Stimulated activated CD4-positive, alpha-beta T cell treated with anti-CD3 and anti-CD28 coated beads, TNF-alpha, amount 100 ng/mL, for 4 hours (primary cell): ENCODE measurements around the gene SLC9C2.
"Not testable (repeated sequence)": the region's sequence is repeated elsewhere in the genome, so short reads cannot be mapped to it uniquely, and the experiment has no call there.

ENCODE experiments used
- DNase-seq, 3 experiments: peaks; one replicate each; pipeline ENCODE4 v3.0.0-alpha.2; 2020; ENCODE audit warnings: low read depth in 3 of 3

SLC9C2 gene

DNA sequence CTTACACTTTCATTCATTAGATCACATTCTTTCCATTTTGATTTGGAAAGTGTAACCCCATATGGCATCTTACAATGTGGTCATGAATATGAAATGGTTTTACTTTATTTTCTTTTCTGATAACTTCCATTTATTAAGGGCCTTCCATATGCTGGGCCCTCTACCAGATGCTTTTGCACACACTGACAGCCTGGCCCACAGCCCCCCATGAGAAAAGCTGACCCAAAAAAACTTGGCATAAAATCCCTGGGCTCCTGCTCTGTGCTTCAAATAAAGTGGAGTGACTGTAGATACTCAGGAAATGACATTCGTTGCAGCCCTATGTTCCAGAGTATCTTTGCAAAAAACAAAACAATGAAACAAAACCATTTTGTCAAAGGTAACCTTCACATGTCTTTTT is 76.9 kb downstream of the SLC9C2 start:
- no peak for DNase-seq

DNA sequence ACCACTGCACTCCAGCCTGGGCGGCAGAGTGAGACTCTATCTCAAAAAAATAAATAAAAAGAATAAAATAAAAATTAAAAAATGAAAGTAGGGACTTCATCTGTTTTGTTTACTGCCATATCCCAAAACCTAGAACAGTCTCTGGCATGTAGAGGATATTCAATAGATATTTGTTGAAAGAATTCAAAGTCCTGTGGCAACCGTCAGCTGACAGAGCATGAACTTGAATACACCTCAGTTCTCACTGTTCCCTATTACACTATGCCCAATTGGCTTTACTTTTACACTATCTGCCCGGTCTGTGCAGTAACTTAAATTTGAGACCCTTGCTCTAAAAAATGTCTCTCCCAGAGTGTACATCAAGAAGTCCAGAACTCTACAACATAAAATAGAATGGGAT is 79.5 kb downstream of the SLC9C2 start:
- DNase-seq: no peak

DNA sequence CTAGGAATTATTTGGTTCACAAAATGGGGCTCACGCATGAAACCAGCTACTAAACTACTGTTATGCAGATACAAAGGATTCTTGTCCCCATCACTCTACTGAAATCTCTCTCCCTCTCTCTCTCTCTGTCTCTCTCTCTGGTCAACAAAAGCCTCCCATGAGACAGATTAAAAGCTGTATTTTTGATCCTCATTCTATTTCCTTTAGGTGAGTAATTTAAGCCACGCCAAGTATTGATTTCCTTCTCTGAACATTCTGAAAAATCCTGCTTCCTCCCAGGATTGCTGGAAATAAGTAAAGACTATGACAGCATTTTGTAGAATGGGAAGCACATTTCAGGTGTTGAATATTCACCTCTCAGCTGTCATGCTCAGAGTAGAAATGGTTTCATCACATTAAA is 82.1 kb downstream of the SLC9C2 start:
- DNase-seq: no peak

DNA sequence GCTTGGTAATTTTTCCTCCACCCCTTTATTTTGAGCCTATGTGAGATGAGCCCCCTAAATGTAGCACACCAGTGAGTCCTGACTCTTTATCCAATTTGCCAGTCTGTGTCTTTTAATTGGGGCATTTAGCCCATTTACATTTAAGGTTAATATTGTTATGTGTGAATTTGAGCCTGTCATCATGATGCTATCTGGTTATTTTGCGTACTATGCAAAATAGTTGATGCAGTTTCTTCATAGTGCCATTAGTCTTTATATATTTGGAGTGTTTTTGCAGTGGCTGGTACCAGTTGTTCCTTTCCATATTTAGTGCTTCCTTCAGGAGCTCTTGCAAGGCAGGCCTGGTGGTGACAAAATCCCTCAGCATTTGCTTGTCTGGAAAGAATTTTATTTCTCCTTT is 88.4 kb downstream of the SLC9C2 start:
- not testable (repeated sequence) for DNase-seq

DNA sequence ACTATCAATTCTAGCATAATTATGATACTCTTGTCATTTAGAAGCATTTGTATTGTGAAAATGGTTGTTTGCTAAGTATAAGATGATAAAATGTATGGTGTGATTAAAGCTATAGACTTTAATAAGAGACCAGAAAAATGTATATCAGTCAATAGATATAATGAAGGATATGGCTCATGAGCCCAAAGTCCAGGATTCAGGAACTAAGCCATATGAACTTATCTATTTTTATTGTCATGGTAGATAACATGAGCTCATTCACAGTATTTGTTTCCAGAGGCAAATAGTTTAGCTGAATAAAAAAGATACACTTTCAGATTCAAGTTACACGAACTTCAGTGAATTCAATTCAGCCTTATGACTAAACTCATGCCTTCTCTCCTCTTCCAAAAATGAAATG is 93.1 kb downstream of the SLC9C2 start:
- DNase-seq: no peak

- no peak for DNase-seq
Measured at GRCh38 chr1:173508541-173508940, 94.3 kb downstream of the SLC9C2 start.

GRCh38 chr1:173507847-173508209 is 95.0 kb downstream of the SLC9C2 start:
- DNase-seq: no peak

GRCh38 chr1:173507205-173507846 is 95.5 kb downstream of the SLC9C2 start:
- no peak for DNase-seq

GRCh38 chr1:173506437-173506836 is 96.4 kb downstream of the SLC9C2 start:
- no peak for DNase-seq

DNA sequence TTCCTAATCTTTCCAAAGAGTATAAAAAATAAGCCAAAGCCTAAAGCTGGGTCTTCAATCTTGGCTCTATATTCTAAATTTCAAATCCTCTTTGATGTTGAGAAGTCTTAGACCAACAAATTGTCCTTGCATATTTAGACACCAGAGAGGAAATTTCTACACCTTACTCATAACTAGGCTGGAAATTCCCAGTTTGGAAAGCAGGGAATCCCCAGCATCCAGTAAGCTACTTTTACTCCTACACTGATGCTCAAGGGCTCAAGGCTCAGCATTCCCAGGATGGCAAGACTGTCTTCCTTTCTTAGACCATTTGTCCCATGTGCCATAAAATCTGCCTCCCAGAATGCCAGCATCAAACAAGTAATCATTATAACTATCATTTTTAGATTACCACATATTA is 97.5 kb downstream of the SLC9C2 start:
- no peak for DNase-seq

GRCh38 chr1:173504268-173504667 is 98.6 kb downstream of the SLC9C2 start:
- no peak for DNase-seq

GRCh38 chr1:173503391-173503790 is 99.5 kb downstream of the SLC9C2 start:
- DNase-seq: no peak

GRCh38 chr1:173502104-173502503 is 100.8 kb downstream of the SLC9C2 start:
- no peak for DNase-seq

DNA sequence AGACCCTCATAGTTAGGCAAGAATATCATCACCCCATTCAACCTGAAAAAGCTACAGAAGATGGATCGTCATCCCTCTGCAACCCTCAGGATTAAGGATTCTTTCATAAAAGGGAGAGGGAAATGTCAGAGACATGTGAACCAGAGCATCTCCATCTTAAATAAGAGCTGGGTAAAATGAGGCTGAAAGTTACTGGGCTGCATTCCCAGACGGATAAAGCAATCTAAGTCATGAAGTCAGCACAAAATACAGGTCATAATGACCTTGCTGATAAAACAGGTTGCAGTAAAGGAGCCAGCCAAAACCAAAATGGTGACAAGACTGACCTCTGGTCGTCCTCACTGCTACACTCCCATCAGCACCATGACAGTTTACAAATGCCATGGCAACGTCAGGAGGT is 103.1 kb downstream of the SLC9C2 start:
- DNase-seq: no peak

GRCh38 chr1:173496757-173497320 is 106.0 kb downstream of the SLC9C2 start:
- DNase-seq: no peak

- DNase-seq: no peak
Measured at GRCh38 chr1:173495609-173496267, 107.1 kb downstream of the SLC9C2 start.

- DNase-seq: not testable (repeated sequence)
Measured at GRCh38 chr1:173493125-173493524, 109.7 kb downstream of the SLC9C2 start.

DNA sequence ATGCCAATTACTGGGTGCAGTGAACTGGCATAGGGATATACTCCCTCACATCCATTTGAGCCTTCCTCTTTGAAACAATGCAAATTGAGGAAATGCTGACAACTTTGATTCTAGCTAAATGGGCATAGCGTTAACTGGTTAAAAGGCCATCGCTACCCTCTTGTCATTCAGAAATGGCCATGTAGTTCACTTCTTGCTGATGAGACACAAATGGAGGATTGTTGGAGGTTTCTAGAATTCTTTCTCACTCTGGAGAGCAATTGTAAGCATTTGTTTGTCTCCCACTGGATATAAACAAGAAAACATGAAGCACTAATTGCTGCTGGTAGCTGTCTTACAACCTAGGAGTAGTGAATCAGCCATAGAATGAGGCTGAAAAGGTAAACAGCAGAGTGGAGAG is 111.4 kb downstream of the SLC9C2 start:
- DNase-seq: no peak

- DNase-seq: no peak
Measured at GRCh38 chr1:173489929-173490328, 112.9 kb downstream of the SLC9C2 start.

- DNase-seq: no peak
Measured at GRCh38 chr1:173489149-173489600, 113.7 kb downstream of the SLC9C2 start.

- no peak for DNase-seq
Measured at GRCh38 chr1:173488001-173488400, 114.9 kb downstream of the SLC9C2 start.

- no peak for DNase-seq
Measured at GRCh38 chr1:173485401-173485800, 117.5 kb downstream of the SLC9C2 start.

- DNase-seq: no peak
Measured at GRCh38 chr1:173484276-173484675, 118.6 kb downstream of the SLC9C2 start.
